HG02884 (cell line): ENCODE results near the gene RSPO3.
"Not testable (repeated sequence)": the region's sequence is repeated elsewhere in the genome, so short reads cannot be mapped to it uniquely, and the experiment has no call there.

Source experiments
- ATAC-seq: cut with Tn5 transposase; IDR thresholded peaks from one replicate; pipeline ENCODE4 v1.9.1; 2021; ENCODE audit warnings: mild to moderate bottlenecking, moderate library complexity; ENCODE audit not compliant: unreplicated experiment

RSPO3 gene

GRCh38 chr6:127118298-127119101 is at the start of gene RSPO3:
RSPO3 (plus strand) TSS chr6:127118671; CDS start chr6:127119193, 522 bp downstream.
- no peak for ATAC-seq

- peak; percentile 77 for ATAC-seq
Observed at GRCh38 chr6:127069659-127070279, 48.7 kb upstream of the RSPO3 start.

- no peak for ATAC-seq
Observed at GRCh38 chr6:127073222-127073621, 45.2 kb upstream of the RSPO3 start.

GRCh38 chr6:127076466-127076865 is 42.0 kb upstream of the RSPO3 start:
- ATAC-seq, result no peak

GRCh38 chr6:127077886-127078285 is 40.6 kb upstream of the RSPO3 start:
- ATAC-seq, result no peak

GRCh38 chr6:127078669-127079068 is 39.8 kb upstream of the RSPO3 start:
- no peak for ATAC-seq

- no peak for ATAC-seq
Observed at GRCh38 chr6:127079681-127080080, 38.8 kb upstream of the RSPO3 start.

GRCh38 chr6:127080081-127080480 is 38.4 kb upstream of the RSPO3 start:
- ATAC-seq, result no peak

GRCh38 chr6:127083231-127083962 is 35.1 kb upstream of the RSPO3 start:
- ATAC-seq, result no peak

GRCh38 chr6:127083963-127084310 is 34.5 kb upstream of the RSPO3 start:
- no peak for ATAC-seq

- no peak for ATAC-seq
Observed at GRCh38 chr6:127085181-127085580, 33.3 kb upstream of the RSPO3 start.

- no peak for ATAC-seq
Observed at GRCh38 chr6:127090051-127090450, 28.4 kb upstream of the RSPO3 start.

- no peak for ATAC-seq
Observed at GRCh38 chr6:127092466-127092865, 26.0 kb upstream of the RSPO3 start.

GRCh38 chr6:127094791-127095190 is 23.7 kb upstream of the RSPO3 start:
- no peak for ATAC-seq

GRCh38 chr6:127096167-127096566 is 22.3 kb upstream of the RSPO3 start:
- no peak for ATAC-seq

- not testable (repeated sequence) for ATAC-seq
Observed at GRCh38 chr6:127097442-127097841, 21.0 kb upstream of the RSPO3 start.

- no peak for ATAC-seq
Observed at GRCh38 chr6:127100510-127101140, 17.8 kb upstream of the RSPO3 start.

- ATAC-seq, result no peak
Observed at GRCh38 chr6:127102299-127102698, 16.2 kb upstream of the RSPO3 start.

- ATAC-seq, result no peak
Observed at GRCh38 chr6:127102859-127103258, 15.6 kb upstream of the RSPO3 start.

GRCh38 chr6:127103482-127103881 is 15.0 kb upstream of the RSPO3 start:
- no peak for ATAC-seq

GRCh38 chr6:127107916-127108315 is 10.6 kb upstream of the RSPO3 start:
- ATAC-seq, result no peak
